ENCODE data around the gene TCP11L2.
A peak's percentile ranks its signal among the peaks of the same experiment; 100 is the strongest.

DNA sequence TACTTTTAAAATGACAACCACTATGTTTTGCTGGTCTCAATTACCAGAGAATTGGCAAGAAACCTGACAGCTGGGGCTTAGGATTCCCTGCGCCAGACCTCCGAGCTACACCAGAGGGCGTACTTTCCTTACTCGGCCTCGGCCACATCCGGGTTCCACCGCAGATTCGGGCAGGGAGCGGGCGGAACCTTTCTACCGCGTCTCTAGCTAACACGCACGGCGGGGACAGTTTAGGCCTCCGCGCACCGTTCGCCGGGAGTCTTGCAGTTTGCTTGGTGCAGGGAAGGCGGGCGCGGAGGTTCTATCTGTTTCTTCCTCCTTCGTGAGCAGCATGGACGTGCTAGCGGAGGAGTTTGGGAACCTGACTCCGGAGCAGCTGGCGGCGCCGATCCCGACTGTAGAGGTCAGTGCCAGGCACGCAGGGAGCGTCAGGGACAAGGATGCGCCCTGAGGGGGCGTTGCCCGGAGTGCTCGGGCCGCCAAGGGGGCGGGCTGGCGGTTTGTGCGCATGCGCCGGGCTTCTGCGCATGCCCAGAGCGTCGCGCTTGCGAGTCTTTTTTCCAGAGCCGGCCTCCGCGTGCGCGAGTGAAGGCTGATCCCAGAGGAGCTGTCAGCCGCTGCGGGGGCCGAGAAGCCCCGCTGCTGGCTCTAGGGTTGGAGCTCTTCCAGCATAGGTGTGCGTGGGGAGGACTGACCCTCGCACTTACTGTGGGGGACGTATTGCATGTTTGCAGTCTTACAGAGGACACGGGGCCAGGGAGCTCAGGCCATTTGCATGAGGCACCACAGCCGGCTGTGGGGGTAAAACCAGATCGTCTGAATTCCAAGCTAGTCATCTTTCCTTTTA, 55.2 kb downstream of the TCP11L2 start, which contains the start of gene POLR3B:
- TF ChIP-seq, protein P1, sequence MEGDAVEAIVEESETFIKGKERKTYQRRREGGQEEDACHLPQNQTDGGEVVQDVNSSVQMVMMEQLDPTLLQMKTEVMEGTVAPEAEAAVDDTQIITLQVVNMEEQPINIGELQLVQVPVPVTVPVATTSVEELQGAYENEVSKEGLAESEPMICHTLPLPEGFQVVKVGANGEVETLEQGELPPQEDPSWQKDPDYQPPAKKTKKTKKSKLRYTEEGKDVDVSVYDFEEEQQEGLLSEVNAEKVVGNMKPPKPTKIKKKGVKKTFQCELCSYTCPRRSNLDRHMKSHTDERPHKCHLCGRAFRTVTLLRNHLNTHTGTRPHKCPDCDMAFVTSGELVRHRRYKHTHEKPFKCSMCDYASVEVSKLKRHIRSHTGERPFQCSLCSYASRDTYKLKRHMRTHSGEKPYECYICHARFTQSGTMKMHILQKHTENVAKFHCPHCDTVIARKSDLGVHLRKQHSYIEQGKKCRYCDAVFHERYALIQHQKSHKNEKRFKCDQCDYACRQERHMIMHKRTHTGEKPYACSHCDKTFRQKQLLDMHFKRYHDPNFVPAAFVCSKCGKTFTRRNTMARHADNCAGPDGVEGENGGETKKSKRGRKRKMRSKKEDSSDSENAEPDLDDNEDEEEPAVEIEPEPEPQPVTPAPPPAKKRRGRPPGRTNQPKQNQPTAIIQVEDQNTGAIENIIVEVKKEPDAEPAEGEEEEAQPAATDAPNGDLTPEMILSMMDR (conservative IDR thresholded peaks at IDR 0.05): peak; percentile 90
- TF ChIP-seq ZFX (IDR thresholded peaks at IDR 0.05): peak; percentile 49

All from C4-2B (cell line).